HG03196 (cell line): ENCODE data around the gene UBALD1.
A peak's percentile ranks its signal among the peaks of the same experiment; 100 is the strongest.
"Not testable (repeated sequence)": the region's sequence is repeated elsewhere in the genome, so short reads cannot be mapped to it uniquely, and the experiment has no call there.

Experiments
- ATAC-seq: cut with Tn5 transposase; IDR thresholded peaks from one replicate; pipeline ENCODE4 v1.9.1; 2021; ENCODE audit not compliant: unreplicated experiment

Gene UBALD1

DNA sequence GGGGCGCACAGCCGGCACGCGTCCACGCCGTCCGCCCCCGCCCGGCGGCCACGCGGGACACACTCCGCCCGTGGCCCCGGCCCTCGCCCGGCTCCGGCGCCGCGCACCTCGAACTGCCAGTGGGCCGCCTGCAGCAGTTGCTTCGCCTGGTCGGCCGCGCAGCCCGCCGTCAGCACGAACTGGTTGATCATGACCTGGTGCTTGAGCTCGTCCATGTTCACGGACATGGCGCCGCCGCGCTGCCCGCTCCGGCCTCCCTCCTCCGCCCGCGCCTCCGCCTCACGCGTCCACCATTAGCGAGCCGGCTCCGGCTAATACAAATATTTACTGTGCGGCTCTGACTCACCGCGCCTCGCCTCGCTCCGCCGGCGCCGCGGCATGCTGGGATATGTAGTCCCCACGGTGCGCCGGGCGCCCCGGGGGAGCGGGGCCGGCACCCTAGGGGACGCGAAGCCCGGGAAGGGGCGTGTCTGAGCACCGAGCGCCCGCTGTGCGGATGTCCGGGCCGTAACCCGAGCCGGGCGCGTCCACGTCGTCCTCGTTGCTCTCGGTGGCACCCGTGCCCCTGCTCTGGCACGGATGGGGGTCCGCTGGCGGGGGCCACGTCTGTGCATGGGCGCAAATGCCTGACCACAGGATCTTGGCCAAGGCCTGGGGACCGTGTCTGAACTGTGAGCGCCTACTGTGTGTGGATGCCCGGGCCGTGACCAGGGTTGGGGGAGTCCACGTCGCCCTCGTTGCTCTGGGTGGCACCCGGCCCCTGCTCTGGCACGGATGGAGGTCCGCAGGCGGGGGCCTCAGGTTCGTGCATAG lies at the start of gene UBALD1:
Gene UBALD1, minus strand, starts transcription at position 318 of the 813 bp plus-strand sequence. Its CDS starts 91 bp downstream, at position 227.
- peak; percentile 50 for ATAC-seq

DNA sequence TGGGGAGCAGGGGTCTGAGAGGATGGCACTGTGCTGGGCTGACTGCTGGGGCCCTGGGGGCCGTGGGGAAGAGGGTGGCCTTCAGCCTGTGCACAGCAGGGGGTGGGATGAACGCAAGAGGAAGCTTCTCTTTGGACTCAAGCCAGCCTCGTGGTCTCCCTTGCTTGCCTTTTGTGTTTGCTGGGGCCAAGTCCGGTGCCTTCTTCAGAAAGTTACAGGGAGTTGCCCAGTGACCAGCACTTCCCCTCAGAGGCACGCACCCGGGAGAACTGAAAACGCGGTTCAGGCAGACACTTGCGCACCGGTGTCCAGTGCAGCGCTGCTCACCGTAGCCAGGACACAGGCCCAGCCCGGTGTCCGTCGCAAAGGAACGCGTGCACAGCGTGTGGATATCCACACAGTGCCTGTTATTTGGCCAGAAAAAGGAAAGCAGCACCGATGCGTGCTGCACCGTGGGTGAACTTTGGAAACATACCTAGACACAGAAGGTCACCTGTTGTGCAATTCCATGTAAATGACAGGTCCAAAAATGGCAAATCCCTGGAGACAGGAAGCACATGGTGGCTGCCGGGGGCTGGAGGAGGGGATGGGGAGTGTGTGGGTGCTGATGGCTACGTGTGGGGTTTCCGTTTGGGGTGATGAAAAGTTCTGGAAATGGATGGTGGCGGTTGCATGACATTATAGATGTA lies 49.2 kb upstream of the UBALD1 start:
- no peak for ATAC-seq

DNA sequence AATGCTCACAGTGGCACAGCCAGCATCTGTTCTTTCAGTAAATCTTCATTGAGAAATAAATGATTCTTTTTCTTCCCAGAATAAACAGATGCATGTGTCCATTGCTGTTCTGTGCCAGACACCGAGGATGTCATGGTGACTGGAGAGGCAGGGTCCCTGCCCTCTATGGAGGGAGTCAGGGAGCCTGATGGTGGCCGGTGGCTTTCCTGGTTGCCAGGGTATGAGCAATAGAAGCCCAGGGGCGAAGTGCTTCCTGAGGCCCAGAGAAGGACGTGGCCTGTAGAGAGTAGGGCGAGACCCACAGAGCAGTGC lies 48.7 kb upstream of the UBALD1 start:
- no peak for ATAC-seq

DNA sequence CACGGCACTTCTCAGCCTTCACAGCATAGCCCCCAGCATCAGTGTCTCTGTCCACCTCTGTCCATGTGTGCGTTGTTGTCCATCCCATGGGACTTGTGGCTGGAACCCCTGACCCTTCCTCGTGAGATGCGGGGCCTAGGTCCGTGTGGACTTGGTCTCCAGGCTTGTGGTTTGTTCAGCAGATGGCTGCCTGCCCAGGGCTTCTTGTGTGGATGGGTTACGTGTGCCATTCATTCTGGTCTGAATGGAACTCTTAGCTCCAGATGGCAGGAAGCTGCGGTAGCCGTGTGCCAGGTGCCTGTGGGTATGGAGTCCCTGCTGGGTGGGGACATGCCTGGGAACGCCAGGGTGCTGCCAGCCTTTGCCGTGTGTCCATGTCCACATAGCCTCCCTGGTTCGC lies 47.0 kb upstream of the UBALD1 start:
- ATAC-seq = no peak

DNA sequence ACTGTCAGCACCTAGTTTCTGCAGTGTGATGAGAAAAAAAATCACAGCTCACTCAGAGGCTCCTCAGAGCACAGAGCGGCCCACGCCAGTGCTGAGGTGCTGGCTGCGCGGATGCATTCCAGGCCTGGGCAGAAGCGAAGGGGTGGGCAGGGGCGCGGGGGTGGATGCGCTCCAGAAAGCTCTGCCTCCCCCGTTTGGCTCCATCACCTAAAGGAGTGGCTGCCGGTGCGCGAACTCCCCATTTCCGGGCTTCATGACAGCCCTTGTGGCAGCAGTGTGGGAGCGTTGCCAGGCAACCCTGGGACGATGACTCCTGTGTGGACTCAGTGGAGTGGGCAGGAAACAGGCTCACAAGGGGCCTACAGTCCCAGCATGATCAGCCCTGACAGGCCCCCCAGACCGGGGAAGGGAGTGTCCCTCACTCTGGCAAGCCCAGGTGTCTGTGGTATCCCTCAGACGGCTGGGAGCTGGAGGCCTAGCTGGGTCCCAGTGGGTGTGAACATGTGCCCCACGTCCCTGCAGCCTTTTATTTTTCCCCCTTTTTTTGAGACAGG lies 45.8 kb upstream of the UBALD1 start:
- ATAC-seq = no peak

DNA sequence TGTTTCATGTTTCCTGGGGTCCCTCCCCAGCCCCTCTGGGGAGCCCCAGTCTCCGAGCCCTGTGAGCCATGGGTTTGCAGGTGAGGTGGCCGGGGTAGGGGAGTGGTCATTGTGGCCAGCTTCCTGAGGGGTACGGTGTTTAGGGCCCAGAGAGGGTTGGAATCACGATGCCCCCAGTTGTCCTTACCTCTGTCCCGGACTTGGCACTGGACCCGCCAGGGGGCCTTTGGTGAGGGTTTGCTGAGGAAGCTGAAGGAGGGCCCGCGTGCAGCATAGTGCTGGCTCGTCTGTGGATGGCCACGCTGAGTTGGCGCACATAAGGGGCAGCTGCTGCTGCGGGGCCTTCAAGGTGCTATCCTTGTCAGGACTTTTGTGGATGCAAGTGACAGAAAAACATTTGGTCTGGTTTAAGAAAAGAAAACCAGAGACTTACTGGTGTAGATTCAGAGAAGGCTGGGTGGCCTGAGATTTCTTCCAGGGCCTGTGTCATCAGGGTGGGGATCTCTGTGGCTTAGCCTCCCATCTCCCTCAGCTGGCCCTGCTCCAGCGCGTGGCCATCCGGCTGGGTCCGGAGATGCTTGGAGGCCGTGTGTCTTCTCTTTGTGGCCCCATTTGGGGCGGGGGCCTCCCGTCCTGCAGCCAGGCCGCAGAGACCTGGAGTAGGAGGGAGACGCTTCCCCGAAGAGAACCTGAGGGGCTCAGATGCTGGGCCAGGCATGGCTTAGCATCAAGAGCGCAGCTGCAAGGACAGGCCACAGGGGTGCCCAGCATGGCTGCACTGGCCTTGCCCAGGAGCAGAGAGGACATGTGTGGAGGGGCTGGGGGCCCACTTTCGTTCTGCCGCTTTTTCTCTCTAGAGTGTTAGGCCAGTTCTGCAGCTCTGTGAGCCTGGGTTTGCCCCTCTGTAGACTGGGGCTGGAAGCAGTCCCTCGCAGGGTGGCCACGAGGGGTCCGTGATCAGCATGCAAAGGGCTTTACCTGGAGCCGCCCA lies 45.0 kb upstream of the UBALD1 start:
- no peak for ATAC-seq

DNA sequence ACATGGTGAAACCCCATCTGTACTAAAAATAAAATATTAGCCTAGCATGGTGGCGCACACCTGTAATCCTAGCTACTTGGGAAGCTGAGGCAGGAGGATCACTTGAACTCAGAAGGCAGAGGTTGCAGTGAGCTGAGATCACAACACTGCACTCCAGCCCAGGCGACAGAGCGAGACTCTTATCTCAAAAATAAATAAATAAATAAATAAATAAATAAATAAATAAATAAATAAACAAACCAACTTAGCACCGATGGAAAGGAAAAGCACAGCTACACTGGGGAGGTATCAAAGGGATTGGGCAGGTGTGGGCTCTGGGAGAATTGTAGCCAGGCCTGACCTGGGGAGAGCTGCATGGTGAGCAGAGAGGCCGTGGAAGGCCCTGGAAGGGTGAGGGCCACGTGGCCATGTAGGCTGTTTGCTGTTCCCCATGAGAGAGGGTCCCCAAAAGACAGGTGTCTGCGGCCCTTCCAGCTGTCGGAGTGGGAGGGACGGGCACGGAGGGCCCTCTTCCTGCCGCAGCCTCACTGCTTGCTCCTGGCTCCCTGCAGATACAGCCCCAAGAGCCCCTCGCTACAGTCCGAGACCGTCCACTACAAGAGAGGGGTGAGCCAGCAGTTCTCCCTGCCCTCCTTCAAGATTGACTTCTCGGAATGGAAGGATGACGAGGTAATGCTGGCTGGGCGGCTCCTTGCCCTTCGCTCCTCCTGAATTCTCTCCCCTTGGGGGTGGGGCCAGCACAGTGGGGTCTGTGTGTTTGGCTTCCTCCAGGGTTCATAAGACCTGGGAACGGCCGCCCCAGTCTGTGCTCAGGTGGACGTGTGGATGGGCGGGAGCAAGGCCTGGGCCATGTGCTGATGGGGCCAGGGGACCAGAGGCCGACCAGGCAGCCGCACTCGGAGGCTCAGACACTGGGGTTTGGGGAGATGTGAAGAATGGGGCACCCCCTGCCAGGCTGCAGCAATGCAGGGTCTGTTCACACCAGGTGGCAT lies 42.3 kb upstream of the UBALD1 start:
- ATAC-seq = no peak

DNA sequence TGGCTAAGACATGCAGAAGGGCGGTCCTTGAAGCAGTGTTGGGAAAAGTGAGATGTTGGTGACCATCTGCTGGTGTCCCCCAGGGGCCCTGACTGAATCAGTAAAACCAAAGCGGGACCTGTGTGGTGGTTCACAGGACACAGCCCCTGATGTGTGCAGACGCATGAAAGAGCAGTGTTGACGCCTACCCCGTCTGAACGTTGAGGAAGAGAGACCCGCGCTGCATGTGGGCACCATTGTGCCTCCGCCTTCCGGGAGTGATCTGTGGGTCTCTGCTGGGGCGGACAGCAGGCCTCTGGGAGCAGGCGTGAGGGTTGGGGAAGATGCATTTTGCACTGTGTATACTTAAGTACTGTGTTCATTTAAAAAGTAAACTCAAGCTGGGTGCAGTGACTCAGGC lies 41.5 kb upstream of the UBALD1 start:
- ATAC-seq = no peak

DNA sequence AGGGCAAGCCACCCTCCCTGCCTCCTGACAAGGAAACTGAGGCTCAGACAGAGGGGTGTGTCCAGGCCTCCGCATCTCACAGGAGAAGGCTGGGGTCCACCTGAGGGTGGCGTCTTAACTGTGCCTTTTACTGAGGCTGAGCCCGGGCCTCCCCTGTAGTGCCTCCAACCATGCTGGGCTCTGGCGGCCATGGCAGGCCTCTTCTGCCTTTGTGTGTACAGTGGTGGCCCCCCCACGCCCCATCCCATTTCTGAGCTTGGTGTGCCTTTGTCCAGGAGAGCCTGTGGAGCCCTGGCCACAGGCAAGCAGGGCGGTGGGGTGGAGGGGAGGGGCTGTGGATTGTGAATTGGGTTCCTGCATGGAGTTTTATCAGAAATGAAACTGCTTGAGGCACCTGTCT lies 41.1 kb upstream of the UBALD1 start:
- no peak for ATAC-seq

DNA sequence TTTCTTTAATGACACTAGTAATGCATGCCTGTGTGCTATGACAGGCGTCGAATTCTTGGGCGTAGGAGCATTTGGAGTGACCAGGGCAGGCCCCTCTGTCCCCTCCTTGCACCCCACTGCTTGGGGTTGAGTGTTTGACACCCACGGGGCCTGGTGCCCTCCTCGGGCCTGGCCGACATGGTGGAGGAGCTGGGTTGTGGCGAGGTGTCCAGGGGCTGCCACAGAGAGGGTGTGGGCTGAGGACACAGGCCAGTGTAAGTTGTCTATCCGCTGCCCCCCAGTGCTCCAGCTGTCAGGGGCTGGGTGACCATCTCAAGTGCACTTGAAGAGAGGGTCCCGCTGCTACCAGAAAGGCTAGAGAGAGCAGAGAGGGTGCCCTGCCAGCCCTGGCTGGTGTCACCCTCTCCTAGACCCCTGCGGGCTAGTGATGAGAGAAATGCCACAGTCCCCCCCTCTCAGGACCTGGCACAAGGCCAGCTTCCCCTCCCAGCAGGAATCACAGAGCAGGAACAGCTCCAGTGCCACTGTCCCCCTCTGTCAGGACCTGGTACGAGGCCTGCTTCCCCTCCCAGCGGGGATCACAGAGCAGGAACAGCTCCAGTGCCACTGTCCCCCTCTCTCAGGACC lies 40.4 kb upstream of the UBALD1 start:
- no peak for ATAC-seq

DNA sequence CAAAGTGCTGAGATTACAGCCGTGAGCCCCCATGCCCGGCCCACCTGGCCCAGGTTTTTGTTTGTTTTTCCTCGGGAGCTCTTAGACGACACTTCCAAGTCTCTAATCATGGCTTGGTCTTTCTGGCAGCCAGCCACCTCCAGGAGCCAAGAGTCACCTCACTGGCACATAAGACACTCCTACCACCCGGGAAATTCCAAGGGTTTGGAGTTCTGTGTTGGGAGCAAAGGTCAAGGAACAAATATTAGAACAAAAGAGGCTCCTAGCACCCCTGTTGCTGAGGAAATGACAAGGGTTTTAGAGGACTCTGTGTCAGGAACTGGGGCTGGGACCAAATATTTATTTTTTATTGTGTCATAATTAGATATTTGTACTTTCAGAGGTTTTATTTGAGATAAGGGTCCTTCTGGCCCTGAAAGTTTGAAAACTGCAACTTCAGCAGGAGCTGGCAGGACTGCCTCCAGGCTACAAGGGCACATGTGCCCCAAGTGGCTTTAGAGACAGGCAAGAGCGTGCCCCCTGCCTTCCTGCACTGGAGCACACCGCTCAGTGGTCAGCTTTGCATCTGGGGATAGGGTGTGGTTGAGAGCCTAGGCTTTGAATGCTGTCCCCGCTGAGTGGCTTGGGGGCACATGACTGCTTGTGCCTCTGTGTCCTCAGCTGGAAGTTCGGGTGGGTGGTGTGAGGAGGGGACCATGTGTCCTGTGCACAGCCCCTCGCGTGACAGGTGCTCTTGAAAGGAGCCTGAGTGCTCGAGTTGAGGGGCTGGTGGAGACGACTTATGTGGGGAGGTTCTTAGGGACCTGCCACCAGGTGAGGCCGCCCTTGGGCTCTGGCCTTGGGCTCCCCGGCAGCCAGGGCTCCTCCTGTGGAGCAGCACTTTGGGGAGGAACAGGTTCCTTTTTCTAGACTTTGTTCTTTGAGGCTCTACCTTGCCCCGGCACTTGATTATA lies 39.6 kb upstream of the UBALD1 start:
- no peak for ATAC-seq

DNA sequence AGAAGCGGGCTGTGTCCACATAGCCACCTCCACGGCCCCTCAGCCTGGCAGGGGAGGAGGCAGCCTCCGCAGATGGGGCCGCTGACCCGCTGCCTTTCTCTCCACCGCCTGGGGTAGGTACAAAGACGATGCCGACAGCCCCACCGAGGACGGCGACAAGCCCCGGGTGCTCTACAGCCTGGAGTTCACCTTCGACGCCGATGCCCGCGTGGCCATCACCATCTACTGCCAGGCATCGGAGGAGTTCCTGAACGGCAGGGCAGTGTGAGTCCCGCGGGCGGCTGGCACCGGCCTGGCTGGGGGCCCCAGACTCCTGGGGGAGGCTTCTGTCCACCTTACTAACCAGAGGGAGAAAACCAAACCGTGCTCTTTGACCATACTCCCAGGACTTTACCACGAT lies 37.9 kb upstream of the UBALD1 start:
- no peak for ATAC-seq

DNA sequence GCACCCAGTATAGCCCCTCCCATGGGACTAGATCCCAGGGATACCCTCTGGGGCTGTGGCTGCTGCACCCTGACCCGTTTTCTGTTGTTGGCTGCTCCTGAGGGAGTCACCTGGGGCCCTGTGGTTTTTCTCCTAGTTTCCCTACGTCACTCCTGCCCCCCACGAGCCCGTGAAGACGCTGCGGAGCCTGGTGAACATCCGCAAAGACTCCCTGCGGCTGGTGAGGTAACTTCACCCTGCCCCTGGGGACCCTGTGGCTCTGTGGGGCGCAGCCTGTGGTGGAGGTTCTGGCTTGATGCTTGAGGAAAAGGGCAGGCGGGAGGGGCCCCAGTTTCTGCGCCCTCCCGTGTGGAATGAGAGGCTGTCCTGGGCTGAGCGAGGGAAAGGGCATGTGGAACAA lies 37.1 kb upstream of the UBALD1 start:
- ATAC-seq = no peak

DNA sequence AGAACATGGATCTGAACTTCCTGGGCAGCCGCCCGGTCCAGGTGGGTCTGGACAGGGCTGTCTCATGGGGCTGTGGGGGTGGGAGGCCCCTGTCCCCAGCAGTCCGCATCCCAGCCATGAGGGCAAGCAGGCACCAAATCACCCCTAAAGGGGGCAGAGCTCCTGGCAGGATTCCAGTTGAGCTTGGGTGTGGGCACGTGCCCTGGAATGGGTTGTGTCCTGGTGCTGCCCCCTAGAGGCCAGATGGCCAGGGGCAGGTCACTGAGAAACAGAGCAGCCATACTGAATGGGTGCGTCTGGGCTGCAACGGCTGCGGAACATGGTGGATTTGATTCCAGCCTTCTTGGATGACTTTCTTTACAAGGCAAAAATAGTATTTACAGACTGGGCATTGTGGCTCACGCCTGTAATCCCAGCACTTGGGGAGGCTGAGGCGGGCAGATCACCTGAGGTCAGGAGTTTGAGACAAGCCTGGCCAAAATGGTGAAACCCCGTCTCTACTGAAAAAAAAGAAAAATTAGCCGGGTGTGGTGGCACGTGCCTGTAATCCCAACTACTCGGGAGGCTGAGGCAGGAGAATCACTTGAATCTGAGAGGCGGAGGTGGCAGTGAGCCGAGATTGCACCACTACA lies 35.9 kb upstream of the UBALD1 start:
- ATAC-seq = not testable (repeated sequence)

DNA sequence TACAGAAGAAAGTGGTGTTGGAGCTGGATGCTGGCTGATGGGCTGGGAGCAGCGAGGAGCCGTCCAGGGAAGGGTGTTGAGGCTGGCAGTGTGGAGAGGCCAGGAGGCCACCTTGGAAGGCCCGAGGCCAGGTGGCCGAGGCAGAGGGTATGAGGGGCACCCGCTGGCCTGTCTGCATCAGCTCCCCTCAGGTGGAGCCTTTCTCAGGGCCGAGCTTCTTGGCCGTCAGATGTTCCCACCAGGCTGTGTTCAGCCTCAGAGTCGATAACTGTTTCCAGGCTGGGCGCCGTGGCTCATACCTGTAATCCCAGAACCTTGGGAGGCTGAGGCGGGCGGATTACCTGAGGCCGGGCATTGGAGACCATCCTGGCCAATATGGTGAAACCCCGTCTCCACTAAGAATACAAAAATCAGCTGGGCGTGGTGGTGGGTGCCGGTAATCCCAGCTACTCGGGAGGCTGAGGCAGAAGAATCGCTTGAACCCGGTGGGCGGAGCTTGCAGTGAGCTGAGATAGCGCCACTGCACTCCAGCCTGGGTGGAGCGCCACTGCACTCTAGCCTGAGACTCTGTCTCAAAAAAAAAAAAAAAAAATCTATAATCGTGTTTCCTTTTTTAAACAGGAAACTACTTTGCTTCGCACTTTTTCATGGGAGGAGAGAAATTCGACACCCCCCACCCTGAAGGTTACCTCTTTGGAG lies 35.2 kb upstream of the UBALD1 start:
- ATAC-seq = no peak

DNA sequence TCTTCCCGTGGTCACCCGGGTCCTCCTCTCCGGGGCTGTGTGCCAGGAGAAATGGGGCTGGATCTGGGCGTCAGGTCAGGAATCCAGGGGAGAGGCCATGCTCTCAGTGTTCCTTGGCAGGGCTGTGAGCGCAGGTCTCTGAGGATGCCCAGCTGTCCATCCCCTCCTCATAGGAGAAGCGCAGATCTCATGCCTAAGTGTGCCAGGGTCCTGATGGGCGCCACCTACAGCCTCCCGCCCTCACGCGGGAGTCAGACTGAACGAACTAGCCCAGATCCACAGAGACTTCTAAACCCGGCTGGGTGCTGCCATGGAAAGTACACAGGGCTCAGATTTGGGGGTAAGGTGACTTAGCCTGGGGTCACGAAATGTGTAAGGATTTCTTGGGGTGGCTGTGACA lies 34.2 kb upstream of the UBALD1 start:
- ATAC-seq = no peak

DNA sequence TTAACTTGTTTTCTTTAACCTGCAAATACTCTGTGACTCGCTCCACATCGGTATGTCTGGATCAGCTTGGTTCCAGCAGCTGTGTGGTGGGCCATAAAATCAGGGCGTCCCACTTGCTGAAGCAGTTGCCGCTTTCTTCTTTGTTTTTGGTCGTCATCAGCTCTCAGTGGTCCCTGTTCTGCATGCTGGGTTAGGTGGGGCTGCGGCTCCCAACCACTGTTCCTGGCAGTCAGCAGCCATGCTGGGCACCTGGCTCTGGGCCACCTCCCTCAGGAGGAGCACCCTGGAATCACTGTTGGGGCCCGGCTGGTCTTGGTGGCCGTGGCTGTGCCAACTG lies 32.9 kb upstream of the UBALD1 start:
- ATAC-seq = no peak
